Activated CD4-positive, alpha-beta T cell treated with anti-CD3 and anti-CD28 coated beads, Interleukin-2, amount 10 ng/mL, durations not matched to agents 24 days and 14 days (primary cell): ENCODE data around the gene CYTH4. TPM values are rescaled to one million over a fixed set of nuclear protein-coding genes. Genes with fewer than 3 reads are reported as not detected.
"Not testable (repeated sequence)": the region's sequence is repeated elsewhere in the genome, so short reads cannot be mapped to it uniquely, and the experiment has no call there.

Experiments
- DNase-seq: peaks from one replicate; pipeline ENCODE4 v3.0.0; 2022
- H3K27ac Mint-ChIP-seq: one replicate; pipeline ENCODE4 v1.8.0; 2022; ENCODE audit warnings: mild to moderate bottlenecking, mixed read lengths
- H3K27me3 Mint-ChIP-seq: one replicate; pipeline ENCODE4 v1.8.0; 2022; ENCODE audit warnings: mixed read lengths
- H3K36me3 Mint-ChIP-seq: one replicate; pipeline ENCODE4 v1.8.0; 2022; ENCODE audit warnings: low read depth, mild to moderate bottlenecking, mixed read lengths
- H3K4me1 Mint-ChIP-seq: one replicate; pipeline ENCODE4 v1.8.0; 2021; ENCODE audit warnings: mixed read lengths
- H3K4me3 Mint-ChIP-seq: one replicate; pipeline ENCODE4 v1.8.0; 2022; ENCODE audit warnings: mild to moderate bottlenecking, moderate library complexity, mixed read lengths
- H3K9me3 Mint-ChIP-seq: one replicate; pipeline ENCODE4 v1.8.0; 2021; ENCODE audit warnings: mixed read lengths
- intact Hi-C: fragments of 100-400 bp; cut with micrococcal nuclease; formaldehyde crosslinking; loops from one replicate; pipeline ENCODE4 v1.15.1; 2023
- total RNA-seq: library from RNA; stranded (reverse); gene quantifications from 2 replicates; pipeline ENCODE4 v1.2.3, GENCODE V29; 2022

CYTH4 gene
- total RNA-seq, result 43.5 and 44.9 TPM in 2 replicates

- no peaks in the 10 kb centered on the region for H3K9me3 Mint-ChIP-seq
- peaks cover 27% of the 10 kb centered on the region for H3K36me3 Mint-ChIP-seq
These were observed at the start of gene CYTH4 for GRCh38 chr22:37282385-37282677. CYTH4 (plus strand) TSS chr22:37282508; CDS start chr22:37282570, 62 bp downstream.

GRCh38 chr22:37233371-37233750, 48.9 kb upstream of the CYTH4 start:
- intact Hi-C loops, result loop anchor here (5.0 to 10.0 kb wide), 2 partner anchors 39 to 899 kb away; no protein-coding TSS in a partner anchor
- Mint-ChIP-seq H3K27ac (peak overlapping the region; percentile 93), H3K36me3 (peaks cover 88% of the 10 kb centered on the region), H3K4me1 (peaks cover 90% of the 10 kb centered on the region), H3K4me3 (peak overlapping the region; percentile 99)
- not testable (repeated sequence) for DNase-seq, H3K9me3 Mint-ChIP-seq, H3K27me3 Mint-ChIP-seq

More at GRCh38 chr22:37282385-37282677, at the start of gene CYTH4:
- H3K4me3 Mint-ChIP-seq, result peak within 1 kb of the TSS; percentile 92
- peaks cover 61% of the 10 kb centered on the region for H3K4me1 Mint-ChIP-seq
- H3K27me3 Mint-ChIP-seq, result no peaks in the 10 kb centered on the region
- intact Hi-C loops, result loop anchor here (1.0 to 2.0 kb wide), 3 partner anchors 9 to 52 kb away; no protein-coding TSS in a partner anchor
- peak; percentile 94 for DNase-seq
- peak within 1 kb of the TSS; percentile 99 for H3K27ac Mint-ChIP-seq

GRCh38 chr22:37233751-37234631, 48.3 kb upstream of the CYTH4 start:
- Mint-ChIP-seq H3K27me3 (no peaks in the 10 kb centered on the region), H3K4me3 (peak overlapping the region; percentile 99), H3K36me3 (peaks cover 88% of the 10 kb centered on the region), H3K27ac (peak overlapping the region; percentile 93), H3K9me3 (no peaks in the 10 kb centered on the region), H3K4me1 (peaks cover 90% of the 10 kb centered on the region)
- intact Hi-C loops, result loop anchor here (5.0 to 10.0 kb wide), 2 partner anchors 38 to 899 kb away; no protein-coding TSS in a partner anchor
- peak; percentile 71 for DNase-seq

GRCh38 chr22:37234736-37235711, 47.3 kb upstream of the CYTH4 start:
- peak overlapping the region; percentile 99 for H3K4me3 Mint-ChIP-seq
- peak; percentile 65 for DNase-seq
- intact Hi-C loops, result loop anchor here (5.0 to 10.0 kb wide), 2 partner anchors 37 to 900 kb away; no protein-coding TSS in a partner anchor
- H3K27ac Mint-ChIP-seq, result peak overlapping the region; percentile 93
- peaks cover 86% of the 10 kb centered on the region for H3K36me3 Mint-ChIP-seq
- H3K4me1 Mint-ChIP-seq, result peaks cover 90% of the 10 kb centered on the region
- no peaks in the 10 kb centered on the region for H3K9me3 Mint-ChIP-seq
- no peaks in the 10 kb centered on the region for H3K27me3 Mint-ChIP-seq

GRCh38 chr22:37235897-37236607, 46.3 kb upstream of the CYTH4 start:
- intact Hi-C loops, result loop anchor here (10.0 kb wide), 1 partner anchor 901 kb away; no protein-coding TSS in a partner anchor
- no peaks in the 10 kb centered on the region for H3K27me3 Mint-ChIP-seq
- peaks cover 91% of the 10 kb centered on the region for H3K36me3 Mint-ChIP-seq
- peak overlapping the region; percentile 93 for H3K27ac Mint-ChIP-seq
- peaks cover 93% of the 10 kb centered on the region for H3K4me1 Mint-ChIP-seq
- peak overlapping the region; percentile 99 for H3K4me3 Mint-ChIP-seq
- H3K9me3 Mint-ChIP-seq, result no peaks in the 10 kb centered on the region
- peak; percentile 60 for DNase-seq

GRCh38 chr22:37237371-37238268, 44.7 kb upstream of the CYTH4 start:
- H3K4me3 Mint-ChIP-seq, result peak overlapping the region; percentile 99
- no peaks in the 10 kb centered on the region for H3K9me3 Mint-ChIP-seq
- intact Hi-C loops, result loop anchor here (1.0 to 10.0 kb wide), 2 partner anchors 7 to 903 kb away; no protein-coding TSS in a partner anchor
- peak overlapping the region; percentile 98 for H3K27ac Mint-ChIP-seq
- no peaks in the 10 kb centered on the region for H3K27me3 Mint-ChIP-seq
- DNase-seq, result peak; percentile 60
- peaks cover 91% of the 10 kb centered on the region for H3K36me3 Mint-ChIP-seq
- peaks cover 91% of the 10 kb centered on the region for H3K4me1 Mint-ChIP-seq

GRCh38 chr22:37239336-37240239, 42.7 kb upstream of the CYTH4 start:
- H3K27me3 Mint-ChIP-seq, result no peaks in the 10 kb centered on the region
- H3K9me3 Mint-ChIP-seq, result no peaks in the 10 kb centered on the region
- H3K27ac Mint-ChIP-seq, result peak overlapping the region; percentile 98
- peaks cover 84% of the 10 kb centered on the region for H3K36me3 Mint-ChIP-seq
- peak; percentile 63 for DNase-seq
- peak overlapping the region; percentile 99 for H3K4me3 Mint-ChIP-seq
- peaks cover 83% of the 10 kb centered on the region for H3K4me1 Mint-ChIP-seq
- intact Hi-C loops, result loop anchor here (5.0 to 10.0 kb wide), 3 partner anchors 117 to 905 kb away; partner anchors contain the start of gene IFT27

- Mint-ChIP-seq H3K9me3 (no peaks in the 10 kb centered on the region), H3K27me3 (no peaks in the 10 kb centered on the region), H3K4me3 (peak overlapping the region; percentile 99), H3K36me3 (peaks cover 76% of the 10 kb centered on the region), H3K27ac (peak overlapping the region; percentile 98), H3K4me1 (peaks cover 82% of the 10 kb centered on the region)
- peak; percentile 63 for DNase-seq
- intact Hi-C loops, result loop anchor here (5.0 kb wide), 2 partner anchors 118 to 463 kb away; partner anchors contain the start of gene IFT27
These were observed 41.9 kb upstream of the CYTH4 start for GRCh38 chr22:37240240-37240940.

- no peaks in the 10 kb centered on the region for H3K27me3 Mint-ChIP-seq
- peaks cover 76% of the 10 kb centered on the region for H3K4me1 Mint-ChIP-seq
- intact Hi-C loops, result loop anchor here (5.0 kb wide), 2 partner anchors 119 to 464 kb away; partner anchors contain the start of gene IFT27
- H3K9me3 Mint-ChIP-seq, result no peaks in the 10 kb centered on the region
- peak overlapping the region; percentile 99 for H3K4me3 Mint-ChIP-seq
- DNase-seq, result peak; percentile 74
- H3K36me3 Mint-ChIP-seq, result peaks cover 72% of the 10 kb centered on the region
- H3K27ac Mint-ChIP-seq, result peak overlapping the region; percentile 98
These were observed 41.4 kb upstream of the CYTH4 start for GRCh38 chr22:37240941-37241320.

- H3K27me3 Mint-ChIP-seq, result no peaks in the 10 kb centered on the region
- peaks cover 65% of the 10 kb centered on the region for H3K36me3 Mint-ChIP-seq
- peak overlapping the region; percentile 99 for H3K4me3 Mint-ChIP-seq
- peaks cover 70% of the 10 kb centered on the region for H3K4me1 Mint-ChIP-seq
- intact Hi-C loops, result loop anchor here (1.0 to 5.0 kb wide), 7 partner anchors 11 to 464 kb away; partner anchors contain the start of genes CYTH4, GGA1 and IFT27
- H3K27ac Mint-ChIP-seq, result peak overlapping the region; percentile 98
- H3K9me3 Mint-ChIP-seq, result no peaks in the 10 kb centered on the region
- peak; percentile 88 for DNase-seq
These were observed 40.8 kb upstream of the CYTH4 start for GRCh38 chr22:37241351-37242142.
